ENCODE data around the gene OR5B12. TPM values are rescaled to one million over a fixed set of nuclear protein-coding genes. Genes with fewer than 3 reads are reported as not detected.

Gene OR5B12
- total RNA-seq, 1 experiment from 2014 or later, result not detected

- no TSS peak for BruUV-seq (replicated peaks)
- in situ Hi-C loops (cut with HindIII; ENCODE audit: low pct_unique_long_range_greater_than_20kb, low sequenced_read_pairs), result no loop called here
- H3K27ac ChIP-seq (ENCODE audit: low read length), result no peak overlapping the region
- H3K9me3 ChIP-seq (ENCODE audit: control insufficient read depth, insufficient read depth, low read depth, low read length), result no peaks in the 10 kb centered on the region
- ChIA-PET CTCF (no interaction called here), POLR2A (no interaction called here)
- TF ChIP-seq, protein P1, sequence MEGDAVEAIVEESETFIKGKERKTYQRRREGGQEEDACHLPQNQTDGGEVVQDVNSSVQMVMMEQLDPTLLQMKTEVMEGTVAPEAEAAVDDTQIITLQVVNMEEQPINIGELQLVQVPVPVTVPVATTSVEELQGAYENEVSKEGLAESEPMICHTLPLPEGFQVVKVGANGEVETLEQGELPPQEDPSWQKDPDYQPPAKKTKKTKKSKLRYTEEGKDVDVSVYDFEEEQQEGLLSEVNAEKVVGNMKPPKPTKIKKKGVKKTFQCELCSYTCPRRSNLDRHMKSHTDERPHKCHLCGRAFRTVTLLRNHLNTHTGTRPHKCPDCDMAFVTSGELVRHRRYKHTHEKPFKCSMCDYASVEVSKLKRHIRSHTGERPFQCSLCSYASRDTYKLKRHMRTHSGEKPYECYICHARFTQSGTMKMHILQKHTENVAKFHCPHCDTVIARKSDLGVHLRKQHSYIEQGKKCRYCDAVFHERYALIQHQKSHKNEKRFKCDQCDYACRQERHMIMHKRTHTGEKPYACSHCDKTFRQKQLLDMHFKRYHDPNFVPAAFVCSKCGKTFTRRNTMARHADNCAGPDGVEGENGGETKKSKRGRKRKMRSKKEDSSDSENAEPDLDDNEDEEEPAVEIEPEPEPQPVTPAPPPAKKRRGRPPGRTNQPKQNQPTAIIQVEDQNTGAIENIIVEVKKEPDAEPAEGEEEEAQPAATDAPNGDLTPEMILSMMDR (IDR thresholded peaks at IDR 0.05), result no peak
- TF ChIP-seq SIN3A (IDR thresholded peaks at IDR 0.05; ENCODE audit: borderline replicate concordance, insufficient read depth, low read depth, low read length) (no peak), REST (IDR thresholded peaks at IDR 0.05; ENCODE audit: insufficient read depth in 1 of 2, low read depth in 2 of 2, low read length in 1 of 2) (no peak), POLR2AphosphoS5 (IDR thresholded peaks at IDR 0.05; ENCODE audit: low read depth, low read length) (no peak), TCF7L2 (IDR thresholded peaks at IDR 0.05; ENCODE audit: low read depth, low read length) (no peak)
- ATAC-seq (no peak), DNase-seq (ENCODE audit: low read depth, low spot score) (no peak)
- H3K27me3 ChIP-seq (ENCODE audit: control insufficient read depth, insufficient read depth, low read length), result no peaks in the 10 kb centered on the region
- intact Hi-C loops (cut with micrococcal nuclease; ENCODE audit: unreplicated experiment), result no loop called here
- H3K4me1 ChIP-seq (ENCODE audit: control insufficient read depth, insufficient read depth, low read length), result no peaks in the 10 kb centered on the region
- H3K36me3 ChIP-seq (ENCODE audit: control insufficient read depth, insufficient read depth, low read length), result no peaks in the 10 kb centered on the region
- no peak overlapping the region for H3K4me3 ChIP-seq (ENCODE audit: low read depth in 2 of 2, low read length in 2 of 2)
Measured at GRCh38 chr11:58471892-58472291, 29.9 kb upstream of the OR5B12 start.

GRCh38 chr11:58466293-58466692, 24.3 kb upstream of the OR5B12 start:
- no peaks in the 10 kb centered on the region for H3K36me3 ChIP-seq (ENCODE audit: control insufficient read depth, insufficient read depth, low read length)
- POLR2A ChIA-PET, result no interaction called here
- intact Hi-C loops (cut with micrococcal nuclease; ENCODE audit: unreplicated experiment) (no loop called here), in situ Hi-C loops (cut with HindIII; ENCODE audit: low pct_unique_long_range_greater_than_20kb, low sequenced_read_pairs) (no loop called here)
- BruUV-seq (replicated peaks), result no TSS peak
- H3K9me3 ChIP-seq (ENCODE audit: control insufficient read depth, insufficient read depth, low read depth, low read length), result no peaks in the 10 kb centered on the region
- H3K4me3 ChIP-seq (ENCODE audit: low read depth in 2 of 2, low read length in 2 of 2), result no peak overlapping the region
- no peaks in the 10 kb centered on the region for H3K4me1 ChIP-seq (ENCODE audit: control insufficient read depth, insufficient read depth, low read length)
- DNase-seq (ENCODE audit: low read depth, low spot score) (no peak), ATAC-seq (no peak)
- CTCF ChIA-PET, result no interaction called here
- H3K27ac ChIP-seq (ENCODE audit: low read length), result no peak overlapping the region
- TF ChIP-seq TCF7L2 (IDR thresholded peaks at IDR 0.05; ENCODE audit: low read depth, low read length) (no peak), SIN3A (IDR thresholded peaks at IDR 0.05; ENCODE audit: borderline replicate concordance, insufficient read depth, low read depth, low read length) (no peak), POLR2AphosphoS5 (IDR thresholded peaks at IDR 0.05; ENCODE audit: low read depth, low read length) (no peak), REST (IDR thresholded peaks at IDR 0.05; ENCODE audit: insufficient read depth in 1 of 2, low read depth in 2 of 2, low read length in 1 of 2) (no peak)
- TF ChIP-seq, protein P1 (IDR thresholded peaks at IDR 0.05), result no peak
- H3K27me3 ChIP-seq (ENCODE audit: control insufficient read depth, insufficient read depth, low read length), result no peaks in the 10 kb centered on the region

All from Panc1 (cell line).